Muscle of back (tissue), 11 donors: ENCODE measurements around the gene PRKCA. TPM values are rescaled to one million over a fixed set of nuclear protein-coding genes. Genes with fewer than 3 reads are reported as not detected.
"Not testable (repeated sequence)": the region's sequence is repeated elsewhere in the genome, so short reads cannot be mapped to it uniquely, and the experiment has no call there.

Experiments used
- DNase-seq, 3 donors: peaks; one replicate each; pipeline versions ENCODE4 v3.0.0 to v3.0.0-alpha.2; 2013
- polyA plus RNA-seq, 10 donors: library from polyadenylated mRNA; unstranded; fragments of 120-200 nt; gene quantifications; one replicate each; pipeline ENCODE4 v1.2.1, GENCODE V29; 2013; ENCODE audit not compliant: insufficient read length in 10 of 10

The PRKCA gene
- polyA plus RNA-seq, 10 donors: 3.0 to 5.1 (median 4.1) TPM

GRCh38 chr17:66435182-66435581 lies 132.8 kb downstream of the PRKCA start:
- DNase-seq: no peak

GRCh38 chr17:66436631-66437030 lies 134.2 kb downstream of the PRKCA start:
- no peak for DNase-seq

DNA sequence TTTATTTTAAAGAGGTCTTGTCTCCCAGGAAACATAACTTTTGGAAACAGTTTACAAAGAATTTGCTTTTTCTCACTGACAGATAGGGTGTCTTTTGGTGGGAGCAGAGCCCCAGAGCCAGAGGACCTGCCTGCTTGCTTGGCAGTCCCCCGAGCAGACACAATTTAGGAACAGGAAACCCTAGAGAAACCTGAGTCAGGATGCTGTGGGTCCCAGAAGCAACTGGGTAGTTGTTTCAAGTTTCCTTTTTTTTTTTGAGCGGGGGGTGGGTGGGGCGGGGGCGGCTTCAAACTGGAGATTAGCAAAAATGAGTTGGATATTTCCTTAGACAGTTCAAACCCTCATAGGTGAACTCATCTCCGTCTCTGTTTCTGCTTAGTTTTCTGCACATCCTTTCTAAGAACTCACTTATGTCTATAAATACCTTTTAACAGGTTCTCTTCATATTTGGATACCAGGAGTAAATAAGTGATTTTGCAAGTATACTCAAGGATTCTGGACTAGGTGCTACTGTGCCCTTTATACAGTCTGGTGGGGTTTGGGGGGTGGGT lies 135.1 kb downstream of the PRKCA start:
- DNase-seq: no peak

DNA sequence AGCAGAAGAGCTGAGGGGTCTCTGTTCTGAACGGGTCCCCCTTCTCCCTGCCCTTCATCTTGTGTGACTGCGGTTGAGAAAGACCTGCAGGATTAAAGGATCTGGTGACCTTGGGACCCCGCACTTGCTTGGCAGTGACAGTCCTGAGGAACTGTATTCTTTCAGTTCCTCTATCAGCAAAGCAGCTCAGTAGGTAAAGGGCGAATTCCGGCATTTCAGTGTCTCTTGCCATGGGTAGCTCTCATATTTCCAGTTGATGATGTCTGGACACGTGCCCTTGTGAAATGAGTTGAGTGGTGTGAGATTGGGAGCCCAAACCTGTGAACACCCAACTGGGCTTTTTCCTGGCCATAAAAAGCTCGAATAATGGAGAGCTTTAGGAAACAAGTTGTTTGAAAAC lies 135.7 kb downstream of the PRKCA start:
- DNase-seq: no peak

DNA sequence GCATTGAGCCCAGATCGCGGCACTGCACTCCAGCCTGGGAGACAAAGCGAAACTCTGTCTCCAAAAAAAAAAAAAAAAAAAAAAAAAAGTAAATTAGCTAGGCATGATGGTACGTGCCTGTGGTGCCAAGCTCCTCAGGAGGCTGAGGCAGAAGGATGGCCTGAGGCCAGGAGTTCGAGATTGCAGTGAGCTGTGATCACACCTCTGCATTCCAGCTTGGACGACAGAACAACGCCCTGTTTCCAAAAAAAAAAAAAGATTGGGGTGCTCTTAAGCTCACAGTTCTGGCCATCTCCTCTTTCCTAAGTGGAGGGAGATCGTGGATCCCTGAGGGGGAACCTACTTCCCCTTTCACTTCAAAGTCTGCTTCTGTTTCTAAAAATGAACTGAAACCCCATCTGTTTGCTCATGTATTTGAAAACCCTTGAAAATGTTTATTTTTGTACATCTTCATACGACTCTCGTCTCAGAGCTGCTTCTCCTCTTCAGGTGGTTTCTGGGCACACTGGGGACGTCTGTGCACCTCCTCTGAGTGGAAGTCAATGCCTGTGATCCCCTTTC lies 138.8 kb downstream of the PRKCA start:
- no peak for DNase-seq

DNA sequence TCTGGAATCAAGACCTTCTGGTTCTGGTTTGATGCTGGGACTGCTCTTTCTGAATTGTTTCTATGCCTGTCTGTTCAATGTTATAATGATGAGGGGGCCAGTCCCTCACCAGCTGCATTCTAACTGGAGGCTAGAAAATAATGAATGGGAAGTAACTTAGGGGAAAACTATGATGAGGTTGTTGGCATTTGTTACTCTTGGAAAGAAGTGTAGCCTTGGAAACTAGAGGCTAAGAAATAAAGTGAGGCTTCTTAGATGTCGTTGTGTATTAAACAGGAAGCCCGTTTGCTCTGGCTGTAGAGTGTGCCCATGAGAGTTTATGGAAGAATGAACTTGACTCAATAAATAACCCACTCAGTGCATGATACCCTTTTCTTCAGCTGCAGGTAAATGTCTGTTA lies 140.8 kb downstream of the PRKCA start:
- peak in 2 of 3 donors; percentile 49 to 60 for DNase-seq

DNA sequence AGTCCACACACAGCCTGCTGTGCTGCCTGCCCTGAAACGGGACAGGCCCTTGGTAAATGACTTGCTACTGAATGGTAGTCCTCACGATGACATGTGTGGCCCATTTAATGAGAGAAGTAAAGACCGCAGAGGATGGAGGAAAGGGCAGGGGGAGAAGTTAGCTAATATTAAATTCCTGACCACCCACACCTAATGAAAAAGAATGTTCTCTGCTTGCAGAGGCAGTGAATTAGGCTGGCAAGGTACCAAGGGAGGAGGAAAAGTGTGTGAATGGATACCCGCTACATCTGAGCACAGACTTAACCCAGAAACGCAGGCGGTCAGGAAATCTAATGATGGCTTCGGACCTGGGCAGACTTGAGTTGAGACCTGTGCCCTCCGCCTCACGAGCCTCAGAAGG lies 141.2 kb downstream of the PRKCA start:
- no peak for DNase-seq

DNA sequence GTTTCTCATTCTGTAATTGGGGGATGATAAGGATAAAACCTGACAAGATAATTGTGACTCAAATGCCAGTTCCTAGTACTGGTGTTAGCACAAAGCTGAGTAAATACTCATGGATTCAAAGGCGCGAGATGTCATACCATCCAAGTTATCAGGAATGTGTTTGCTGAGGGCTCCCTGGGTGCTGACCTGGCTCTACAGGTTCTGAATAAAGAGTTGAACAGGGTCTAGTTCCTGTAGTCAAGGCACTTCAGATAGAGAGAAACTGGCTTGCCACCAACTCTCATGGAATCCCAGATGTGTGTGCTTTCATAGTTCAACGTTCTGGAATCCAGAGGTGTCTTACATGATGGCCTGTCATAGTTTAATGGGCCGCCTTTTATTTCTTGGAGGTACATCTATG lies 141.6 kb downstream of the PRKCA start:
- DNase-seq: no peak

GRCh38 chr17:66445229-66445628 lies 142.8 kb downstream of the PRKCA start:
- no peak for DNase-seq

DNA sequence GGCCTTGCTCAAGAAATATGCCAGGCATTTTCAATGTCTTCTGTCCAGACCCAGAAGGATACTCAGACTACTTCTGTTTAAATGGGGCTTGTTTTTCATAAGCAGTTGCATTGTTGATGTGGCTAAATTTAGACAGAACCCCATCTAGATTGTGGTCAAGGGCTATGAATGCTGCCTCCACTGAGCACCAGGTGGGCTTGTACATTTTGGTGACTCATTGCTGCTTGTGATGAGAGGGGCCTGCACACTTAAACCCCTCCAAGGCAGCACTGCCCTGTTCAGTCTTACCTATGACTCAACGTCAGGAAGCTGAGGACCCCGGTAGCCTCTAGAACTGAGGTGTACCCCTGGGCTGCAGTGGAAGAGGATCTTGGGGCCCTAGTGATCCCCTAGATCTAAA lies 144.0 kb downstream of the PRKCA start:
- no peak for DNase-seq

DNA sequence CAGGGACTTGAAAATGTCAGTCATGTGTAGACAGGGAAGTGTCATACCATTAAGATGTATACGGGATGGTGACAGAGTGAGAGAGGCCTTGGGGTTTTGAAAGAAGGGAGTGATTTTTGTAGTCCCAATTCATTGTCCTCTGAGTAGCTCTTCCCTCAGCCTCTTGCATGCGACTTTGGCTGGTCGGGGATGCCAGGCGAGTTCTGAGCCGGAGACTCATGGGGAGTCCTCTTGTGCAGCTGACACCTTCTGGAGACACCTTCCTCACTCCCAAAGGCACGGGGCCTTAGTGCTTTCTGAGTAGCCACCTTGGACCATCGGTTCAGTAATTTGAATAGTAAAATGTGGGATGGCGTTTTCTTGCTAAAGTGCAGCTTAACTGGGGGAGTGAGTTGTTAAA lies 144.7 kb downstream of the PRKCA start:
- no peak for DNase-seq

- DNase-seq: no peak
These were observed 145.7 kb downstream of the PRKCA start for GRCh38 chr17:66448026-66448639.

DNA sequence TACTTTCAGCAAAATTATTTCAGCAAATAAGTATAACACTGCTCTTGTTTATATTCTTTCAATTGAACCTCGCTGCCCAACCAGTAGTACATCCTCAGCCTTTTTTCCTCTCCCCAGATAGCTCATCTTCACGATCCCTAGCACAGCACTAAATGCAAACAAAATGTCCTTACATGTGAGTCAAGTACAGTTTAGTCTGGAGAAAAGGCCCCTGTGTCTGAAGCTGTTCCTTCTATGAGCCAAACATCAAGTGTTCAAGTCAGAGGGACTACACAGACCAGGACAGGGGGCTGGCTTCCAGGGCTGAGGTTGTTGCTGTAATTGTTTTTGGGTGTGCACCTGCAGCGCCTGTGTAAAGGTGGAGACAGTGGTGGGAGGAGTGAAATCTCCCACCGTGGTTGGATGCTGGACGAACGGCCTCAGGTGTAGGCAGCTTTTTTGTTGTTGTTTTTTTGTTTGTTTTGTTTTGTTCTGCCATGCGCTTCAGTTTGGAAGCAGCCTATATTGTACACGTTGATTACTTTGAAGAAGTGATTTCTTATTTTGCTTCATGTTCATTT lies 147.1 kb downstream of the PRKCA start:
- no peak for DNase-seq

- DNase-seq: no peak
These were observed 147.8 kb downstream of the PRKCA start for GRCh38 chr17:66450008-66450851.

GRCh38 chr17:66450852-66451158 lies 148.4 kb downstream of the PRKCA start:
- no peak for DNase-seq

GRCh38 chr17:66451188-66452149 lies 149.1 kb downstream of the PRKCA start:
- DNase-seq: no peak

GRCh38 chr17:66455060-66455459 lies 152.6 kb downstream of the PRKCA start:
- DNase-seq: no peak

DNA sequence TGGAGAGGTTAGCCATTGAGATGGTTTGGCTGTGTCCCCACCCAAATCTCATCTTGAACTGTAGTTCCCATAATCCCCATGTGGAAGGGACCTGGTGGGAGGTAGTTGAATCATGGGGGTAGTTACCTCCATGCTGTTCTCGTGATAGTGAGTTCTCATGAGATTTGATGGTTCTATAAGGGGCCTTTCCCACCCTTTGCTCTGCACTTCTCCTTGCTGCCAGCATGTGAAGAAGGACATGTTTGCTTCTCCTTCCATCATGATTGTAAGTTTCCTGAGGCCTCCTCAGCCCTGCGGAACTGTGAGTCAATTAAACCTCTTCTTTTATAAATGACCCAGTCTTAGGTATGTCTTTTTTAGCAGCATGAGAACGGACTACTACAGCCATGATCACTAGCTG lies 155.1 kb downstream of the PRKCA start:
- not testable (repeated sequence) for DNase-seq

DNA sequence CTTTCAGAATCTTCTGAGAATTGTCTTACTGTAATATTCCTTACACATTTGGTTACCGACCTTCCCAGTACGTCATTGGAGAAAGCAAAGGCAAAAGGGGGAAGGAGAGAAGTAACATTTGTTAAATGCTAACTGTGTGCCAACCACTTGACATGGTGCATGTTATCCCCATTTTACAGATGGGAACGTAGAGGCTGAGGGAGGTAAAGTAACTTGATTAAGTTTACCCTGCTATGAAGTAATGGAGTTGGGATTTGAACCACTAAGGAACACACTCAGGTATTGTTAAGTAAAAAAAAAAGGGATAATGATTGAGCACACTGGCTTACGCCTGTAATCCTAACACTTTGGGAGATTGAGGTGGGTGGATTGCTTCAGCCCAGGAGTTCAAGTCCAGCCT lies 156.4 kb downstream of the PRKCA start:
- DNase-seq: no peak

GRCh38 chr17:66459811-66460270 lies 157.4 kb downstream of the PRKCA start:
- peak in 2 of 3 donors; percentile 38 to 85 for DNase-seq

DNA sequence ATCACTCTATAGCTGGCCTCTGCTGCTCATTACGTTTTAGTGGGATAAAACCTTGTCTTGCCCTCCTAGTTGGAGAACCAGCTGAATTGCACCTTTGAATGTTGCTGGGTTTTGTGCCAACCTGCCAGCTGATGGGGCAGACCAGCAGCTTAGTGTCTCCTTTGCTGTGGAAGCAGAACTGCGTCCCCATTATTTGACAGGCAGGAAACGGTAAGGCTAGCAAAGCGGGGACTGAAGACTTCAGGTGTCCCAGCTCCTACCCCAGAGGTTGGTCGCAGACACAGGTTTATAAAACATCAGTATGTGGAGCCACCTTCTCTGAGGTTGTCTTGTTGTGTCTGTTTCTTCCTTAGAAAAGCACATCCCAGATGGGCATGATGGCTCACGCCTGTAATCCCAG lies 158.1 kb downstream of the PRKCA start:
- no peak for DNase-seq
